Neuronal stem cell (in vitro differentiated cells): ENCODE measurements around the gene IL36RN.

Source experiments
- DNase-seq: peaks from one replicate; pipeline ENCODE4 v3.0.0-alpha.2; 2013; ENCODE audit warnings: low spot score
- H2AFZ ChIP-seq: one replicate; pipeline ENCODE4 v1.6.1; 2013; ENCODE audit warnings: mild to moderate bottlenecking, low read length, inconsistent platforms
- H2AK5ac ChIP-seq: 2 replicates; pipeline ENCODE4 v1.6.1; 2013; ENCODE audit warnings: low read depth, mild to moderate bottlenecking, inconsistent platforms, low read length, moderate library complexity, mixed read lengths
- H2BK120ac ChIP-seq: 2 replicates; pipeline ENCODE4 v1.6.1; 2013; ENCODE audit warnings: low read depth, mild to moderate bottlenecking, inconsistent platforms, low read length, moderate library complexity, mixed read lengths
- H2BK12ac ChIP-seq: one replicate; pipeline ENCODE4 v1.6.1; 2013; ENCODE audit warnings: low read length, inconsistent platforms
- H2BK15ac ChIP-seq: 2 replicates; pipeline ENCODE4 v1.6.1; 2013; ENCODE audit warnings: mild to moderate bottlenecking, low read length, inconsistent platforms, mixed read lengths
- H2BK5ac ChIP-seq: one replicate; pipeline ENCODE4 v1.6.1; 2013; ENCODE audit warnings: inconsistent platforms, mild to moderate bottlenecking, low read length, moderate library complexity
- H3K14ac ChIP-seq: one replicate; pipeline ENCODE4 v1.6.1; 2013; ENCODE audit warnings: low read length, inconsistent platforms
- H3K18ac ChIP-seq: 2 replicates; pipeline ENCODE4 v1.6.1; 2013; ENCODE audit warnings: low read length, inconsistent platforms
- H3K23ac ChIP-seq: 2 replicates; pipeline ENCODE4 v1.6.1; 2013; ENCODE audit warnings: low read depth, mild to moderate bottlenecking, mixed read lengths, low read length, inconsistent platforms; ENCODE audit not compliant: poor library complexity
- H3K27ac ChIP-seq: replicated peaks from 3 replicates; pipeline ENCODE4 v1.5.1; 2013; ENCODE audit warnings: low read length, inconsistent platforms
- H3K27me3 ChIP-seq, 3 experiments: 2 replicates each; pipeline ENCODE4 v1.6.1; 2013; ENCODE audit warnings: low read length in 3 of 3, mild to moderate bottlenecking in 2 of 3, inconsistent platforms in 1 of 3, low read depth in 1 of 3, mixed read lengths in 1 of 3, moderate library complexity in 1 of 3; ENCODE audit not compliant: control insufficient read depth in 3 of 3, insufficient read depth in 3 of 3
- H3K36me3 ChIP-seq, 2 donors: replicated peaks in 1 of 2; 2 replicates each; pipeline ENCODE4 v1.6.1; 2013; ENCODE audit warnings: low read length in 2 of 2; ENCODE audit not compliant: control insufficient read depth in 2 of 2, insufficient read depth in 2 of 2
- H3K4ac ChIP-seq: 2 replicates; pipeline ENCODE4 v1.6.1; 2013; ENCODE audit warnings: inconsistent platforms, mild to moderate bottlenecking, low read length, moderate library complexity
- H3K4me1 ChIP-seq, 2 donors: 1 replicate in 1 of 2; 2 replicates in 1 of 2; pipeline ENCODE4 v1.6.1; 2013; ENCODE audit warnings: low read length in 2 of 2, low read depth in 1 of 2; ENCODE audit not compliant: control insufficient read depth in 2 of 2, insufficient read depth in 1 of 2
- H3K4me2 ChIP-seq: one replicate; pipeline ENCODE4 v1.6.1; 2013; ENCODE audit warnings: mild to moderate bottlenecking, low read length, inconsistent platforms; ENCODE audit not compliant: insufficient read depth, poor library complexity, severe bottlenecking
- H3K4me3 ChIP-seq, 2 donors: 2 replicates each; pipeline ENCODE4 v1.5.1; 2013; ENCODE audit warnings: low read length in 2 of 2, mild to moderate bottlenecking in 2 of 2, inconsistent platforms in 1 of 2, moderate library complexity in 1 of 2
- H3K79me1 ChIP-seq: one replicate; pipeline ENCODE4 v1.6.1; 2013; ENCODE audit warnings: low read depth, mild to moderate bottlenecking, inconsistent platforms, low read length, moderate library complexity
- H3K9ac ChIP-seq: one replicate; pipeline ENCODE4 v1.6.1; 2013; ENCODE audit warnings: mild to moderate bottlenecking, low read depth, low read length, inconsistent platforms; ENCODE audit not compliant: poor library complexity
- H3K9me3 ChIP-seq, 2 donors: replicated peaks in 1 of 2; 2 replicates each; pipeline versions ENCODE3 to v1.6.1; 2013; ENCODE audit warnings: low read length in 2 of 2, mild to moderate bottlenecking in 2 of 2, inconsistent platforms in 1 of 2, low read depth in 1 of 2, mixed read lengths in 1 of 2, moderate library complexity in 1 of 2; ENCODE audit not compliant: control insufficient read depth in 2 of 2, insufficient read depth in 1 of 2
- H4K8ac ChIP-seq: one replicate; pipeline ENCODE4 v1.6.1; 2013; ENCODE audit warnings: low read depth, mild to moderate bottlenecking, inconsistent platforms, low read length, moderate library complexity
- H4K91ac ChIP-seq: one replicate; pipeline ENCODE4 v1.6.1; 2013; ENCODE audit warnings: low read length, low read depth, mild to moderate bottlenecking, inconsistent platforms; ENCODE audit not compliant: poor library complexity
- WGBS, 2 donors: extraction: QIAGEN DNeasy Blood & Tissue Kit; methylation state at CpG; one replicate each; pipeline ENCODE4 v1.1.7; 2013; ENCODE audit warnings: missing lambda C conversion rate in 2 of 2, mixed read lengths in 1 of 2; ENCODE audit not compliant: insufficient read length in 2 of 2, insufficient replicate concordance in 1 of 2; ENCODE audit errors: extremely low coverage in 2 of 2; 5-methylcytosine and 5-hydroxymethylcytosine counted together

The IL36RN gene

DNA sequence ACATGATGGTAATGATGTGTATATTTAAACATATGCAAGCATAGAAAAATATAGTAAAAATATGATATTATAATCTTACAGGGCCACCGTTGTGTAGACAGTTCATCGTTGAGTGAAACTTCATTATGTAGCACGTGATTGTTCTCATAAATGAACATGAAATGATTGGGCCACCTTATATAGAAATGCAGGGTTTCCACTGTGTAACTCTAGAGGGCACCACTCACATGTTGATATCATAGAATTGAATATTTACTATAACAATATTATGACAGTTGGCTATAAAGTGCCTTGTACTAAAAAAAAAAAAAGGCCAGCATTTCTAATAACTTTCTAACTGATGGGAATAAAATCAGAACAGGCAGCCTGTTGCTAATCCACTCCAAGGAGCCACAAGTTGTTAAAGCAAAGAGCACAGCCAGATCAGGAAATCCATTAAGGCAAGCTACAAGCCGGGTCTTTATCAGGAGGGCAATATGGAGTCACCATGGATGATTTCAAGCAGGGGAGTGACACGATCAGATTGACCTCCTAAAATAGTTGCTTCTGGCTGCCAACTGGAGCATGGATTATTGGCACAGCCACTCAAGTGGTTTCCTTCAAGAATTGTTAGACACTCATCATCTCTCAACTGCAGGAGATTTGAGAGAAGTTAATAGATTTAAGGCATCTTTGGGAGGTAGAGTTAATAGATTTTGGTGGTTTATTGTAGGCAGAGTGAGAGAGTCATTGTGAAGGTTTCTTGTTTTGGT is 25.4 kb downstream of the IL36RN start:
- no peaks in the 10 kb centered on the region for H3K4me1 ChIP-seq
- no peak overlapping the region for H2AFZ ChIP-seq
- H3K27ac ChIP-seq: no peak overlapping the region
- no peak overlapping the region for H3K4ac ChIP-seq
- no peak for DNase-seq
- H3K4me3 ChIP-seq: no peak overlapping the region
- H2BK15ac ChIP-seq: no peak overlapping the region
- H2BK12ac ChIP-seq: no peak overlapping the region
- H3K9me3 ChIP-seq: no peaks in the 10 kb centered on the region
- H3K23ac ChIP-seq: no peak overlapping the region
- H4K91ac ChIP-seq: no peak overlapping the region
- H2BK120ac ChIP-seq: no peak overlapping the region
- no peak overlapping the region for H2BK5ac ChIP-seq
- no peak overlapping the region for H2AK5ac ChIP-seq
- H3K36me3 ChIP-seq: no peaks in the 10 kb centered on the region
- peaks cover 0 to 10% (median 0%) of the 10 kb centered on the region in 3 experiments for H3K27me3 ChIP-seq
- H3K18ac ChIP-seq: no peak overlapping the region
- no peak overlapping the region for H4K8ac ChIP-seq
- WGBS, 2 donors: no CpG with 5 or more reads among the region's 5 CpGs
- no peak overlapping the region for H3K4me2 ChIP-seq
- H3K14ac ChIP-seq: no peak overlapping the region
- H3K9ac ChIP-seq: no peak overlapping the region
- no peaks in the 10 kb centered on the region for H3K79me1 ChIP-seq

DNA sequence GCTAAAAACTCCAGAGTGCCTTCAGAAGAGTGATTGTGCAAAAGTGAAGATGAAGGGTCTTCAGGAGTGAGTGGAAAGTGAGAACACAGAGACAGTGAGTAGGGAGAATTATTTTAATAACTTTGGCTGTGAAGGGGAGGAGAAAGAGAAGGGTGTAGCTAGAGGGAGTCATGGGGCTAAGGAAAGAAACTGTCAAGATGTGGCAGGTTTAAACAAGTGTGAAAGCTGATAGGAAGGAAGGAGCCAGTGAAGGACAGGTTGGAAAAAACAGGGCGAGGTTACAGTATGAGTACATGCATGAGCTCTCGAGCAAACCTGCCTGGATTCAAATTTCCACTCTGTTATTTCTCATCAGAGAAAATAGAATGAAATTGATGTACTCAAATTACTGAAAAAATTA is 26.5 kb downstream of the IL36RN start:
- Histone ChIP-seq H3K4me2 (no peak overlapping the region), H2AK5ac (no peak overlapping the region), H2BK12ac (no peak overlapping the region), H3K4me3 (no peak overlapping the region), H2BK5ac (no peak overlapping the region), H4K8ac (no peak overlapping the region), H3K9ac (no peak overlapping the region), H3K18ac (no peak overlapping the region), H3K27me3 (peaks cover 0 to 10% (median 0%) of the 10 kb centered on the region in 3 experiments), H2AFZ (no peak overlapping the region), H3K36me3 (no peaks in the 10 kb centered on the region), H2BK120ac (no peak overlapping the region), H4K91ac (no peak overlapping the region), H3K9me3 (no peaks in the 10 kb centered on the region), H2BK15ac (no peak overlapping the region), H3K79me1 (no peaks in the 10 kb centered on the region), H3K4me1 (no peaks in the 10 kb centered on the region), H3K4ac (no peak overlapping the region), H3K27ac (no peak overlapping the region), H3K23ac (no peak overlapping the region), H3K14ac (no peak overlapping the region)
- no peak for DNase-seq
- WGBS, 2 donors: no CpG with 5 or more reads among the region's 2 CpGs

DNA sequence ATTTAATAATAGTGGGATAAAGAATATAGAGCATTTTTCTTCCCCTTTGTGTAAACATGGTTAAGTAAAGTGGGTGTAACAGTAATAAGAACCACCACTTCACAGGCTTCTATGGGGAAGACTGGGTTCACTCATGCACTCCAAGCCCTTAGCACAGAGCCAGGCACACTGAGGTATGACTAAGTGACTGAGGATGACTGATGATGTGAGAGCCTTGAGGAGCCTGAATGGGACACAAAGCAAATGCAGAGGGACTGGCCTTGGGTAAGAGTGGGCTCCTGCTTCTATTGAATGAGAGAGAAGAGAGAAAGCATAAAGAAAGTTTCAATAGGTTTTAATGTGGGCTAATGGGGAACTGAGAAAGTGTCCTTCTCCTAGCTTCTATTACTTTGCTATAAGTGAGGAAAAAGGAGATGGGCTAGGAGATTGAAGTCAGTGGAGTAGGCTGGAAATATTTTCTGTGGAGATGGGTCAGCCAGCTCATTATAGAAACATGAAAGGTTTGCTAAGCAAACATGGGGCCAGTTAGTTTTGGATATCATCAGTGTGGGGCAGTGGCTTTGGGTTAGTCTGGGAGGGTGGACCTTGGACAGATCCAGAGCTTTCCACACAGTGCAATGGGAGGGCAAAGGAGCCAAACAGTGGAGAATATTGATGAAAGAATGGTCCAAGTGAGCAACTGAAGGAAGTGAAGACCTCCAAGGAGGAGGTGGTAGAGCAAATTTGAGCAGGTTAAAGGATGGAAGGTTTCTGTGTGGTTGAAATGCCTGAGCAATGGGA is 29.4 kb downstream of the IL36RN start:
- H4K91ac ChIP-seq: no peak overlapping the region
- DNase-seq: no peak
- H3K4ac ChIP-seq: no peak overlapping the region
- H3K4me3 ChIP-seq: no peak overlapping the region
- no peaks in the 10 kb centered on the region for H3K36me3 ChIP-seq
- H3K4me1 ChIP-seq: no peaks in the 10 kb centered on the region
- no peaks in the 10 kb centered on the region for H3K79me1 ChIP-seq
- H4K8ac ChIP-seq: no peak overlapping the region
- H2BK12ac ChIP-seq: no peak overlapping the region
- no peak overlapping the region for H3K23ac ChIP-seq
- no peak overlapping the region for H3K18ac ChIP-seq
- peaks cover 0 to 4% (median 0%) of the 10 kb centered on the region in 3 experiments for H3K27me3 ChIP-seq
- no peak overlapping the region for H3K14ac ChIP-seq
- H3K27ac ChIP-seq: no peak overlapping the region
- H3K9ac ChIP-seq: no peak overlapping the region
- no peaks in the 10 kb centered on the region for H3K9me3 ChIP-seq
- no peak overlapping the region for H2BK15ac ChIP-seq
- H2BK5ac ChIP-seq: no peak overlapping the region
- H3K4me2 ChIP-seq: no peak overlapping the region
- H2AFZ ChIP-seq: no peak overlapping the region
- no peak overlapping the region for H2AK5ac ChIP-seq
- H2BK120ac ChIP-seq: no peak overlapping the region

DNA sequence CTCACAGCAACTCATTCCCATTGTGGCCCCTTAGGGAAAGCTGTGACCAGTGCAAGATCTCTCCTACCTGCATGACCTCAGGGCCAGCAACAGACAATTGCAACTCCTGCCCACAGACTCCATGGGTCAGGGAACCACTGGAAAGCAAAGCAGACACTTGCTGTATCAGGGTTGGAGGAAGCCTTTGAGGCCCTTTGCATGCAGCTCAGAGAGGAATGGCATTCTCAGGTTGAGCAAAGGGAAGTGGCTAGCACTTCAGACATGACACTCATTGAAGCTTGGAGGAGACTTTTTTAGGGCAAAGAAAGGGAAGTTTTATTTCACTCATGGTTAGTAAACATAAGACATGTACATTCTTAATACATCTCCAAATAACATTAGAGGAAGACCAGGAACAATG is 30.9 kb downstream of the IL36RN start:
- Histone ChIP-seq H3K4me1 (no peaks in the 10 kb centered on the region), H2BK120ac (no peak overlapping the region), H2BK5ac (no peak overlapping the region), H2AFZ (no peak overlapping the region), H2BK15ac (no peak overlapping the region), H2AK5ac (no peak overlapping the region), H3K9ac (no peak overlapping the region), H3K79me1 (no peaks in the 10 kb centered on the region), H4K91ac (no peak overlapping the region), H3K36me3 (no peaks in the 10 kb centered on the region), H3K9me3 (no peaks in the 10 kb centered on the region), H3K4ac (no peak overlapping the region), H4K8ac (no peak overlapping the region), H3K14ac (no peak overlapping the region), H3K23ac (no peak overlapping the region), H3K27me3 (peaks cover 0 to 4% (median 0%) of the 10 kb centered on the region in 3 experiments), H3K4me3 (no peak overlapping the region), H3K18ac (no peak overlapping the region), H2BK12ac (no peak overlapping the region), H3K4me2 (no peak overlapping the region), H3K27ac (no peak overlapping the region)
- no peak for DNase-seq
